RPMI7951 (cell line): ENCODE measurements around the gene PSMB2. TPM values are rescaled to one million over a fixed set of nuclear protein-coding genes. Genes with fewer than 3 reads are reported as not detected.

Experiments used
- DNase-seq: peaks from one replicate; pipeline ENCODE4 v3.0.0-alpha.2; 2012; ENCODE audit warnings: low read depth
- total RNA-seq: library from RNA; depleted of rRNA; stranded (reverse); fragments of >200 nt; shearing (Covaris generic); gene quantifications from 2 replicates; pipeline ENCODE4 v1.2.3, GENCODE V29; 2014

PSMB2 gene
- total RNA-seq, 1 experiment from 2014 or later, result 58.2 TPM

GRCh38 chr1:35572296-35572695 lies 69.0 kb downstream of the PSMB2 start:
- DNase-seq, result no peak

DNA sequence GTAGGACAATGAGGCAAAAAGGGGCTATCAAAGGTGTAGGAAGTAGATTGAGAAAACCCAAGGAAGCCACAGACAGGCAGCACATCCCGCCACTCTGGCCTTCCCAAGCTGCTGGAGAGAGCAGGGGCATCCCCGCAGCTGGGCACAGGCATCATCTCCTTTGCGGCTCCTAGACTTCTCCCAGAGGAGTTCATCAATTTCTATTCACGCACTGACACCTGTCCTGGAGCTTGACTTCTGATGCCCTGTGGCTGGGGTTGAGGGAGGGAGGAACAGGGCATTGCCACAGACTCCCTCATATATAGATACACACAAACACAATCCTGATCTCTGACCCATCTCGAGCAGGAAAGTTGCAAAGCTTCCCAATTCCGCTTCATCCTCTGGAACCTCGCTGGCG lies 70.1 kb downstream of the PSMB2 start:
- DNase-seq, result no peak

GRCh38 chr1:35570589-35571137 lies 70.7 kb downstream of the PSMB2 start:
- DNase-seq, result no peak

GRCh38 chr1:35569936-35570335 lies 71.4 kb downstream of the PSMB2 start:
- DNase-seq, result peak; percentile 10

DNA sequence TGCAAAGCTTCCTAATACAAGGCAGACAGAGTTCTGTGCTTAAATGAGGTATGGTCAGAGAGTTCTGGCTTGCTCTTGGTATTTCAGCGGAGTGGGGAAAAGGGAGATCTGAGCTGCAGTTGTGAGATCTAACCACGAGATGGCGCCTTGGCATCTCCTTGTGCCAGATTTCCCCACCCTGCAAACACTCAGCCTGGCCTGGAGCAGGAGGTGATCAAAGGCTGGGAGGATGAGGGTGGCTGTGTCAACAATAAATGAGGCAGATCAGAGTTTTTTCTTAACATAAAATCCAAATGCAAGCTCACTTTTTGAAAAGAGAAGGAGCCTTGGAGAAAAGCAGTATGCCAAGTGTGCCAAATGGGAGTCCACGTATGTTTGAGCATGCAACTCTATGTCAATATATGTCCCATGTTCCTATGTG lies 72.3 kb downstream of the PSMB2 start:
- peak; percentile 65 for DNase-seq

- DNase-seq, result no peak
These were observed 73.3 kb downstream of the PSMB2 start for GRCh38 chr1:35567947-35568558.

DNA sequence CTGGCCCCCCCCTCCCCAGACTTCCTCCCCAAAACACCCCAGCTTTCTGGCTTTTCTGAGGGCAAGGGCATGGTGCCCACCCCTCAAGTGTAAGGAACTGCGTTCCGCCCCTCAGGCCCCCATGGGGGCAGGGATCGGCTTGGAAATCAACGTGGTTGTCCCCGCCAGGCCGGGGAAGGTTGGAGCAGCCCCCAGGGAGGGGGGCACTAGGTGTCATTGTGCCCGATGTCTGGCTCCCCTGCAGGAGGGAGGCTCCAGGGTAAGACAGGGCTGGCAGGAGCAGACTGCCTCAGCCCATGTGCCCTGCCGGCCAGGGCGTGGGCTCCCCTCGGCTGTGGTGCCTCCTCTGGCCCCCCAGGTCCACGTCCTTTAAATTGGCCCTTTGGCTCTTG lies 75.6 kb downstream of the PSMB2 start:
- DNase-seq, result no peak

- DNase-seq, result no peak
These were observed 76.2 kb downstream of the PSMB2 start for GRCh38 chr1:35564884-35565741.

DNA sequence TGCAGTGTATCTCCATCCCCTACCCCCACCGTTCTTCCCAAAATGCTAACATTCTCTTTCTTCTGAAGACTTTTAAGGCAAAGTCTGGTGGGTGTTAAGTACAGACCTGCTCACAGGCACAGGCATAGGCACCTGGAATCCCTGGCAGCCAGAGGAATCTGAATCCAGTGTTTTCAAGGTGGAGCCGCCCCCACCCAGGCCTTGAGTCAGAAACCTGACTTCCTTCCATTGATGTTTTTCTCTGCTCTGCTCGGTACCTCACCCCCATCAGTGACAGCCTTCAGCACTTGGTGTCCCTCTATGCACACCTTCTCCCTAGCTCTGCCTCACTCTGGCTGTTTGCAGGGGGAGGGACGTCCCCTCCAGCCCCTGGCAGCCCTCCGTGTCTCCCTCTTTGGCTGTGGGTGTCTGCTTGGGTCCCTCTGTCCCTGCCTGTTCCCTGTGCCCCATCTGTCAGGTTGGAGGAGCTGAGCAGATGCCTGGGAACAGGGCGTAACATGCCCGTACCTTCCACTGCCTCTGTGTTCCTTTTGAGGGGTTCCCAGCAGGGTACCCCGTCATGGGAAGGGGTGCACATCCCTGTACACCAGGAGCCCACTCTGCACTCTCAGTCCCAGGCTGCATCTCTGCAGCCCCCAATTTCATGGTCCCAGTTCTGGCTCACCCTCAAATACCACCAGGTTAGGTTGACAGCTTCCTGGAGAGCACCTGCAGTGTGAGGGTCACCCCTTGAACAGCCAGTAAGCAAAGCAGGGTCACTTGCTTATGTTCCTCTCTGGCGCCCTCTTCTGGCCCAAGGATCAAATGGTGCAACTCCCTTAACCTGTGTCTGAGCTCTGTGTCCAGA lies 77.1 kb downstream of the PSMB2 start:
- DNase-seq, result peak; percentile 76

DNA sequence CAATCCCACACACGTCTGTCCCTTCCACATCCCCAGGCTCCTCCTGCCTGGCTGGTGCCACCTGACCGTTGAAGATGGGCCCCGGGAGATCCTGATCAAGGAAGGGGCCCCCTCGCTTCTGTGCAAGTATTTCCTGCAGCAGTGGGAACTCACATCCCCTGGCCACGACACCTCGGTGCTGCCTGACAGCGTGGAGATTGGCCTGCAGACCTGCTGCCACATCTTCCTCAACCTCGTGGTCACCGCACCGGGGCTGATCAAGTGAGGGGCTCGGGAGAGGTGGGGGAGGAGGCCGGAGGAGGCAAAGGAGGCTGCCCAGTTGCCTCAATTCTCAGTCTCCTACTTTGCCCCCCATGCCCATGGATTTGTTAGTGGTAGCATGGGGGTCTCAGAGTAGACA lies 78.2 kb downstream of the PSMB2 start:
- no peak for DNase-seq

DNA sequence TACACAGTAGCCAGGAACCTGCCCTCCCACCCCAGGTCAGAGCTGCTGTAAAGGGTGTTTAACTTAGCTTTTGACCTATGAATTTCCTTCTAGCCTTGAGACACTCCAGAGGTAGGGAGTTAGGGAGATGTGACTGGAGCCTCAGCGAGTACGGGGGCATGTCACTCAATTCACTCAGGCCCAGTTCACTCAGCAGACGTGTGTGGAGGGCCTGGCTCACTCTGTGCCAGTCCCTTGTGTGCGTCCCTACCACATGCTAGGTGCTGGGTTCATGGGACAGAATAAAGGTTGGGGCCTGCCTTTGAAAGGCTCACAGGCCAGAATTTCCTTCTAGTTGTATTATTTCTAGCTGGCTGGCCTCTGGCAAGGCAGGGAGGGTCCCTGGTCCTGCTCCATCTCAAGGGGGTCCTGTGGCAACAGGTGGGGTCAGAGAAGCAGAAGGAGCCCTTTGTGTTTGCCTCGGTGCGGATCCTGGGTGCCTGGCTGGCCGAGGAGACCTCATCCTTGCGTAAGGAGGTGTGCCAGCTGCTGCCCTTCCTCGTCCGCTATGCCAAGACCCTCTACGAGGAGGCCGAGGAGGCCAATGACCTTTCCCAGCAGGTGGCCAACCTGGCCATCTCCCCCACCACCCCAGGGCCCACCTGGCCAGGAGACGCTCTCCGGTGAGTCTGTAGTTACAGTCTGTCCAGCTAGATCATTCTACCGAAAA lies 79.2 kb downstream of the PSMB2 start:
- no peak for DNase-seq

DNA sequence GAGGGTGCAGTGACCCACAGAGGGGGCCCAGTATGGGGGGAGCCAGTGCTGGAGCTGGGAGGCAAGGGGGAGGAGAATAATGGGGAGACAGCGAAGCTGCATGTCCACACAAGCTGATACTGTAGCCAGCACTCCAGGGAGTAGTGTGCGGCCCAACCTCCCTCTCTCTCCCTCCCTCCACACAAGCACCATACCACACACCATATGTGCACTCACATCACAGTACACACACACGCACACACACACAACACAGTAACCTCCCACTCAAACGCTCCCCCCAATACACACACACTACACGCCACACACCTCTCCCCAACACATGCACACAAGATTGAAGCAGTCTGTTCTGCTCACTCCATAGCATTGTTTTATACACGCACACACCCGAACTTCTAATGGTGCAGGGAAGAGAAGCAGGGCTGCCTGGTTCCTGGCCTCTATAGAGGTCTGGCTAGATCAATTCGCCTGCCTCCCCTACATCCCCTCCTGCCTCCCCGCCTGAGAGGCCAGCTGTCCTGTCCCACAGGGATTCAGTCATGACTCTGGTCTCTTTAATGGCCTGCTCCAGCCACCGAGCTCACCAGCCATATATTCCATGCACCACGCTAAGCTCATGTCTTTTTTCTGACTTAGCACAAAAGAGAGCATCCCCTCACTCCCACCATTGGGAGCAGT lies 79.9 kb downstream of the PSMB2 start:
- no peak for DNase-seq

- DNase-seq, result no peak
These were observed 80.8 kb downstream of the PSMB2 start for GRCh38 chr1:35560256-35561225.

DNA sequence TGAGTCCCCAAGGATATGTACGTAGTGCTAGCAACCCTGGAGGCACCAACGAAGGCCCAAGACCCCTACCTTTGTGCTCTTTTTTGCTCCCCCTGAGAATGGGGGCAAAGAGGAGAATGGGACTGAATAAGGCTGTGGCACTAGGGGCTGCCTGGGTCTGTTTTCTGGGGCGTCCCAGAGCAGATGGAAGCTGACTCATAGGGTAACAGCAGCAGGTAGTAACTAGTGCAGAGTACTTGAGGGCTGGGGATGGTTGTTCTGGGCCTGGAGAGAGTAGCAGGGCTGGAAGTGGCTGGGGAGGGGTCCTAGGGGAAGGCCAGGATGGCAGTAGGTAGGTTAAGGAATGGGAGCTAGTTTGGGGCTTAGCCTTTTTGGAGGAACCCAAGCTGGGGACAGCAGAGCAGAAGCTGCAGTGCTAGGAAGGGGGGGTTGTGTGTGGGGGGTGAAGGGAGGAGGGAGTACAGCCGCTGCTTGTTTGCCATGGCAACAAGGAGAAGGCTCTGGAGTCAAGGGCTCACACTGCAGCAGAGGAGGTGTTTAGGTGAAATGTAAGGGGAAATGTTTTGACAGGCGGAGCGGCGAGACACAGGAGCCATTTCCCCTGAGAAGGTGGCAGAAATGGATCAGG lies 81.9 kb downstream of the PSMB2 start:
- no peak for DNase-seq

GRCh38 chr1:35558374-35559316 lies 82.7 kb downstream of the PSMB2 start:
- DNase-seq, result peak; percentile 11

DNA sequence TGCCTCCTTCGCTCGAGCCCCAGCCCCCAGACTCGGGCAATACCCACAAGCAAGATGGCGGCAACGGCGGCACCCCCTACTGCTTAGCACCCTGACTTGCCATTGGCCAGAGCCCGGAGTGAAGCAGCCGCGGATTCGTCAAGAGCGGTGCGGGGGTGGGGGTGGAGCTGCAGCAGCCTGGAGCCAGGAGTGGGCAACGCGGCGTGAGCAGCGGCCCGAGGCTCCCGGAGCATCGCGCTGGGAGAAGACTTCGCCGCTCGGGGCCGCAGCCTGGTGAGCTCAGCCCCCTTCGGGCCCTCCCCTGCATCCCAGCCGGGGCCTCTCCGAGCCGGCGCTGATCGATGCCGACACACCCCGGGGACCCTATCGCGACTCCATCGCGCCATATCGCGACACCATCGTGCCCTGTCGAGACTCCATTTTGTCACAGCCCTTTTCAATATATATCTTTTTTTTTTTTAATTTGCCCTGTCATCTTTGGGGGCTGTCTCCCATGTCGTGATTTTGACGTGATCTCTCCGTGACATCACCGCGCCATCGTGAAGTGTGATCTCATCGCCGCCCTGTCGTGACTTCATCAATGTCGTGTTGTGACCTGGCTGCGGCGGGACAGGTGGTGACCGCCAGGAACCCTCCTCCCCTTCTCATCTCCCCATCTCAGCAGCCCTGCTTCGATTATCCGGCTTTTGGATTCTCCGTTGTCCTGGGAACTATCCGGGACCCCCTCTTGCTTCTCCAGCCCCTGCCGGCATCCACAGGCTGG lies 83.5 kb downstream of the PSMB2 start, which contains the start of gene NCDN:
Gene NCDN (plus strand): TSS at position 189 of the 763 bp plus-strand sequence. CDS start 392 bp downstream, at position 581.
- peak; percentile 96 for DNase-seq

GRCh38 chr1:35557118-35557610 lies 84.2 kb downstream of the PSMB2 start, which contains the start of gene KIAA0319L:
Gene KIAA0319L (minus strand): TSS chr1:35557403. CDS start chr1:35554491, 2,912 bp downstream.
- DNase-seq, result peak; percentile 85
